Vagina (tissue), 2 donors: ENCODE measurements around the gene ZNF620.

Source experiments
- CTCF ChIP-seq, 3 experiments: fragments of 450-650 bp in 2 of 3; fragments of 200-600 bp in 1 of 3; sonication (generic) in 1 of 3; IDR thresholded peaks; one replicate each; pipeline ENCODE4 v1.5.1; 2017 to 2019; ENCODE audit warnings: antibody characterized with exemption in 3 of 3, mild to moderate bottlenecking in 2 of 3, moderate library complexity in 2 of 3
- POLR2A ChIP-seq, 2 donors: fragments of 450-650 bp; IDR thresholded peaks; one replicate each; pipeline ENCODE4 v1.6.1; 2017; ENCODE audit warnings: antibody characterized with exemption in 2 of 2, mild to moderate bottlenecking in 2 of 2, moderate library complexity in 2 of 2
- POLR2AphosphoS5 ChIP-seq, 2 donors: sonication (generic); formaldehyde crosslinking; IDR thresholded peaks; one replicate each; pipeline ENCODE4 v1.9.0; 2017; ENCODE audit warnings: antibody characterized with exemption in 2 of 2, mild to moderate bottlenecking in 2 of 2, low read depth in 1 of 2; ENCODE audit not compliant: insufficient read depth in 1 of 2

DNA sequence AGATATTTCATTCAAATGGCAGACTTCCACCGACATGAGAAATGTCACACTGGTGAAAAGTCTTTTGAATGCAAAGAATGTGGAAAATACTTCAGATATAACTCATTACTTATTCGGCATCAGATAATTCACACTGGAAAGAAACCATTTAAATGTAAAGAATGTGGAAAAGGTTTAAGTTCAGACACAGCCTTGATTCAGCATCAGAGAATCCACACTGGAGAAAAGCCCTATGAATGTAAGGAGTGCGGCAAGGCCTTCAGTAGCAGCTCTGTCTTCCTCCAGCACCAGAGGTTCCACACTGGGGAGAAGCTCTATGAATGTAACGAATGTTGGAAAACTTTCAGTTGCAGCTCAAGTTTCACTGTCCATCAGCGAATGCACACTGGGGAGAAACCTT lies 10.4 kb downstream of the ZNF620 start:
- no peak for TF ChIP-seq POLR2A (IDR thresholded peaks at IDR 0.05)
- no peak for TF ChIP-seq CTCF (IDR thresholded peaks at IDR 0.05)
- TF ChIP-seq POLR2AphosphoS5 (IDR thresholded peaks at IDR 0.05; ENCODE audit: insufficient read depth in 1 of 2, low read depth in 1 of 2): no peak
